Measurements from ENCODE around the gene PRIMA1. TPM values are rescaled to one million over a fixed set of nuclear protein-coding genes. Genes with fewer than 3 reads are reported as not detected.

Gene PRIMA1
- total RNA-seq, 1 donor from 2014 or later = 0.08 TPM

- DNase-seq (ENCODE audit: low spot score) = no peak
- Mint-ChIP-seq H3K4me1 (ENCODE audit: unreplicated experiment) (peaks cover 9% of the 10 kb centered on the region), H3K9me3 (ENCODE audit: unreplicated experiment) (no peaks in the 10 kb centered on the region), H3K4me3 (ENCODE audit: unreplicated experiment) (peak overlapping the region; percentile 47), H3K27me3 (ENCODE audit: unreplicated experiment) (peaks cover 16% of the 10 kb centered on the region), H3K36me3 (ENCODE audit: low read depth, unreplicated experiment) (peaks cover 4% of the 10 kb centered on the region), H3K27ac (ENCODE audit: unreplicated experiment) (no peak overlapping the region)
- TF ChIP-seq CTCF (IDR thresholded peaks at IDR 0.05; ENCODE audit: unreplicated experiment) = no peak
Observed at GRCh38 chr14:93789228-93790130, 1.2 kb upstream of the PRIMA1 start.

GRCh38 chr14:93788543-93789227 is 400 bp upstream of the PRIMA1 start:
- peaks cover 15% of the 10 kb centered on the region for H3K27me3 Mint-ChIP-seq (ENCODE audit: unreplicated experiment)
- H3K36me3 Mint-ChIP-seq (ENCODE audit: low read depth, unreplicated experiment) = peaks cover 4% of the 10 kb centered on the region
- no peaks in the 10 kb centered on the region for H3K9me3 Mint-ChIP-seq (ENCODE audit: unreplicated experiment)
- DNase-seq (ENCODE audit: low spot score) = peak; percentile 18
- no peak overlapping the region for H3K4me3 Mint-ChIP-seq (ENCODE audit: unreplicated experiment)
- no peak overlapping the region for H3K27ac Mint-ChIP-seq (ENCODE audit: unreplicated experiment)
- no peak for TF ChIP-seq CTCF (IDR thresholded peaks at IDR 0.05; ENCODE audit: unreplicated experiment)
- peaks cover 9% of the 10 kb centered on the region for H3K4me1 Mint-ChIP-seq (ENCODE audit: unreplicated experiment)

- Mint-ChIP-seq H3K4me3 (ENCODE audit: unreplicated experiment) (peak overlapping the region; percentile 86), H3K27ac (ENCODE audit: unreplicated experiment) (no peak overlapping the region), H3K9me3 (ENCODE audit: unreplicated experiment) (no peaks in the 10 kb centered on the region), H3K36me3 (ENCODE audit: low read depth, unreplicated experiment) (peaks cover 4% of the 10 kb centered on the region), H3K4me1 (ENCODE audit: unreplicated experiment) (peaks cover 9% of the 10 kb centered on the region), H3K27me3 (ENCODE audit: unreplicated experiment) (peaks cover 15% of the 10 kb centered on the region)
- no peak for TF ChIP-seq CTCF (IDR thresholded peaks at IDR 0.05; ENCODE audit: unreplicated experiment)
- peak; percentile 22 for DNase-seq (ENCODE audit: low spot score)
Observed at GRCh38 chr14:93787465-93788292, 606 bp downstream of the PRIMA1 start.

- no peak for TF ChIP-seq CTCF (IDR thresholded peaks at IDR 0.05; ENCODE audit: unreplicated experiment)
Observed at GRCh38 chr14:93785423-93785822, 2.9 kb downstream of the PRIMA1 start.

More at GRCh38 chr14:93785423-93785822, 2.9 kb downstream of the PRIMA1 start:
- H3K27ac Mint-ChIP-seq (ENCODE audit: unreplicated experiment) = no peak overlapping the region
- peaks cover 9% of the 10 kb centered on the region for H3K4me1 Mint-ChIP-seq (ENCODE audit: unreplicated experiment)
- no peaks in the 10 kb centered on the region for H3K9me3 Mint-ChIP-seq (ENCODE audit: unreplicated experiment)
- peaks cover 4% of the 10 kb centered on the region for H3K36me3 Mint-ChIP-seq (ENCODE audit: low read depth, unreplicated experiment)
- DNase-seq (ENCODE audit: low spot score) = no peak
- H3K27me3 Mint-ChIP-seq (ENCODE audit: unreplicated experiment) = peaks cover 15% of the 10 kb centered on the region
- no peak overlapping the region for H3K4me3 Mint-ChIP-seq (ENCODE audit: unreplicated experiment)
